ENCODE data around the gene AGFG2.

DNA sequence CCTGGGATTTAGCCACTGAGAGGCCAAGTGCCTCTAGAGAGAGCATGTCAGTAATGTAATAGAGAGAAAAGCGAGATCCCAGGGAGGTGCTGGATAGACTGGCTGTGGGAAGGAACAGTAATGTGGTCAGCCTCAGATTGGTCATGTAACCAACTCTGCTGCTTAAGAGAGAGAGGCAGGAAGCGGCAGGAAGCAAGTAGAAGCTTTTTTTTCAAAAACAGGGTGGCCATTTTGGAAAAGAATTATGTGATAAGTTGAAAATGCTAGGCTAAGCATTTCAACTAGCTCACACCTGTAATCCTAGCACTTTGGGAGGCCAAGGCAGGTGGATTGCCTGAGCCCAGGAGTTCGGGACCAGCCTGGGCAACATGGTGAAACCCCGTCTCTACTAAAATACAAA is 59.4 kb downstream of the AGFG2 start:
- no peak for TF ChIP-seq ZBTB1 (CRISPR knock-in tag; IDR thresholded peaks at IDR 0.05; ENCODE audit: borderline replicate concordance)
- no peak for TF ChIP-seq BCL6 (CRISPR knock-in tag; IDR thresholded peaks at IDR 0.05)
- no peak for TF ChIP-seq GABPA (IDR thresholded peaks at IDR 0.05; ENCODE audit: low read depth, low read length)
- no peak for TF ChIP-seq GABPA (CRISPR knock-in tag; IDR thresholded peaks at IDR 0.05; ENCODE audit: low read depth)
- TF ChIP-seq, protein P1, sequence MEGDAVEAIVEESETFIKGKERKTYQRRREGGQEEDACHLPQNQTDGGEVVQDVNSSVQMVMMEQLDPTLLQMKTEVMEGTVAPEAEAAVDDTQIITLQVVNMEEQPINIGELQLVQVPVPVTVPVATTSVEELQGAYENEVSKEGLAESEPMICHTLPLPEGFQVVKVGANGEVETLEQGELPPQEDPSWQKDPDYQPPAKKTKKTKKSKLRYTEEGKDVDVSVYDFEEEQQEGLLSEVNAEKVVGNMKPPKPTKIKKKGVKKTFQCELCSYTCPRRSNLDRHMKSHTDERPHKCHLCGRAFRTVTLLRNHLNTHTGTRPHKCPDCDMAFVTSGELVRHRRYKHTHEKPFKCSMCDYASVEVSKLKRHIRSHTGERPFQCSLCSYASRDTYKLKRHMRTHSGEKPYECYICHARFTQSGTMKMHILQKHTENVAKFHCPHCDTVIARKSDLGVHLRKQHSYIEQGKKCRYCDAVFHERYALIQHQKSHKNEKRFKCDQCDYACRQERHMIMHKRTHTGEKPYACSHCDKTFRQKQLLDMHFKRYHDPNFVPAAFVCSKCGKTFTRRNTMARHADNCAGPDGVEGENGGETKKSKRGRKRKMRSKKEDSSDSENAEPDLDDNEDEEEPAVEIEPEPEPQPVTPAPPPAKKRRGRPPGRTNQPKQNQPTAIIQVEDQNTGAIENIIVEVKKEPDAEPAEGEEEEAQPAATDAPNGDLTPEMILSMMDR (CRISPR knock-in tag; IDR thresholded peaks at IDR 0.05): no peak
